ENCODE measurements around the gene RWDD4.

DNA sequence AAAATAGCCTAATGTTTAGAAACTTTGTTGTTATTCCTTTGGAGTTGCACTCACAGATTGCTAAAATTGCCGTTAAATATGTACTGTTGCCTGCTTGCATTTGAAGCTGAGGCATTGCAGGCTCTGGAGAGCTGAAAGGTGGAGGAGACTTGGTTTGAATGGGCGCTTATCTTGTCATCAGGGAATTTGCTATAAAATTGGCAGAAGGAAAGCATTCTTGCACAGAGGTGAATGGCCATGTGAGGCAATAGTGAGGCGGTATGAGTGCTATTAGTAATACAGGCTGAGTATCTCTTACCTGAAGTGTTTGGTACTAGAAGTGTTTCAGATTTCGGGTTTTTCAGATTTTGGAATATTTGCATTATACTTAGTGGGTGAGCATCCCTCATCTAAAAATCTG is 41.4 kb upstream of the RWDD4 start:
- TF ChIP-seq, protein P1, sequence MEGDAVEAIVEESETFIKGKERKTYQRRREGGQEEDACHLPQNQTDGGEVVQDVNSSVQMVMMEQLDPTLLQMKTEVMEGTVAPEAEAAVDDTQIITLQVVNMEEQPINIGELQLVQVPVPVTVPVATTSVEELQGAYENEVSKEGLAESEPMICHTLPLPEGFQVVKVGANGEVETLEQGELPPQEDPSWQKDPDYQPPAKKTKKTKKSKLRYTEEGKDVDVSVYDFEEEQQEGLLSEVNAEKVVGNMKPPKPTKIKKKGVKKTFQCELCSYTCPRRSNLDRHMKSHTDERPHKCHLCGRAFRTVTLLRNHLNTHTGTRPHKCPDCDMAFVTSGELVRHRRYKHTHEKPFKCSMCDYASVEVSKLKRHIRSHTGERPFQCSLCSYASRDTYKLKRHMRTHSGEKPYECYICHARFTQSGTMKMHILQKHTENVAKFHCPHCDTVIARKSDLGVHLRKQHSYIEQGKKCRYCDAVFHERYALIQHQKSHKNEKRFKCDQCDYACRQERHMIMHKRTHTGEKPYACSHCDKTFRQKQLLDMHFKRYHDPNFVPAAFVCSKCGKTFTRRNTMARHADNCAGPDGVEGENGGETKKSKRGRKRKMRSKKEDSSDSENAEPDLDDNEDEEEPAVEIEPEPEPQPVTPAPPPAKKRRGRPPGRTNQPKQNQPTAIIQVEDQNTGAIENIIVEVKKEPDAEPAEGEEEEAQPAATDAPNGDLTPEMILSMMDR (IDR thresholded peaks at IDR 0.05): no peak
- TF ChIP-seq ZFX (IDR thresholded peaks at IDR 0.05; ENCODE audit: borderline replicate concordance): no peak

Data from 22Rv1 (cell line).